ENCODE results near the gene DHH. TPM values are rescaled to one million over a fixed set of nuclear protein-coding genes. Genes with fewer than 3 reads are reported as not detected.

Gene DHH
- total and polyA plus RNA-seq, 9 of the 15 experiments (the other 6 are each of a cell fraction or from before 2014, with no cell fraction given), result 0.07 to 2.6 (median 0.54) TPM

GRCh38 chr12:49130151-49131050, 35.8 kb upstream of the DHH start (continued):
- TF ChIP-seq, protein P1, sequence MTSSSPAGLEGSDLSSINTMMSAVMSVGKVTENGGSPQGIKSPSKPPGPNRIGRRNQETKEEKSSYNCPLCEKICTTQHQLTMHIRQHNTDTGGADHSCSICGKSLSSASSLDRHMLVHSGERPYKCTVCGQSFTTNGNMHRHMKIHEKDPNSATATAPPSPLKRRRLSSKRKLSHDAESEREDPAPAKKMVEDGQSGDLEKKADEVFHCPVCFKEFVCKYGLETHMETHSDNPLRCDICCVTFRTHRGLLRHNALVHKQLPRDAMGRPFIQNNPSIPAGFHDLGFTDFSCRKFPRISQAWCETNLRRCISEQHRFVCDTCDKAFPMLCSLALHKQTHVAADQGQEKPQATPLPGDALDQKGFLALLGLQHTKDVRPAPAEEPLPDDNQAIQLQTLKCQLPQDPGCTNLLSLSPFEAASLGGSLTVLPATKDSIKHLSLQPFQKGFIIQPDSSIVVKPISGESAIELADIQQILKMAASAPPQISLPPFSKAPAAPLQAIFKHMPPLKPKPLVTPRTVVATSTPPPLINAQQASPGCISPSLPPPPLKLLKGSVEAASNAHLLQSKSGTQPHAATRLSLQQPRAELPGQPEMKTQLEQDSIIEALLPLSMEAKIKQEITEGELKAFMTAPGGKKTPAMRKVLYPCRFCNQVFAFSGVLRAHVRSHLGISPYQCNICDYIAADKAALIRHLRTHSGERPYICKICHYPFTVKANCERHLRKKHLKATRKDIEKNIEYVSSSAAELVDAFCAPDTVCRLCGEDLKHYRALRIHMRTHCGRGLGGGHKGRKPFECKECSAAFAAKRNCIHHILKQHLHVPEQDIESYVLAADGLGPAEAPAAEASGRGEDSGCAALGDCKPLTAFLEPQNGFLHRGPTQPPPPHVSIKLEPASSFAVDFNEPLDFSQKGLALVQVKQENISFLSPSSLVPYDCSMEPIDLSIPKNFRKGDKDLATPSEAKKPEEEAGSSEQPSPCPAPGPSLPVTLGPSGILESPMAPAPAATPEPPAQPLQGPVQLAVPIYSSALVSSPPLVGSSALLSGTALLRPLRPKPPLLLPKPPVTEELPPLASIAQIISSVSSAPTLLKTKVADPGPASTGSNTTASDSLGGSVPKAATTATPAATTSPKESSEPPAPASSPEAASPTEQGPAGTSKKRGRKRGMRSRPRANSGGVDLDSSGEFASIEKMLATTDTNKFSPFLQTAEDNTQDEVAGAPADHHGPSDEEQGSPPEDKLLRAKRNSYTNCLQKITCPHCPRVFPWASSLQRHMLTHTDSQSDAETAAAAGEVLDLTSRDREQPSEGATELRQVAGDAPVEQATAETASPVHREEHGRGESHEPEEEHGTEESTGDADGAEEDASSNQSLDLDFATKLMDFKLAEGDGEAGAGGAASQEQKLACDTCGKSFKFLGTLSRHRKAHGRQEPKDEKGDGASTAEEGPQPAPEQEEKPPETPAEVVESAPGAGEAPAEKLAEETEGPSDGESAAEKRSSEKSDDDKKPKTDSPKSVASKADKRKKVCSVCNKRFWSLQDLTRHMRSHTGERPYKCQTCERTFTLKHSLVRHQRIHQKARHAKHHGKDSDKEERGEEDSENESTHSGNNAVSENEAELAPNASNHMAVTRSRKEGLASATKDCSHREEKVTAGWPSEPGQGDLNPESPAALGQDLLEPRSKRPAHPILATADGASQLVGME (CRISPR knock-in tag; IDR thresholded peaks at IDR 0.05), result peak; percentile 17; the same call in 1 of the 2 replicates
- TF ChIP-seq OTX1 (CRISPR knock-in tag; IDR thresholded peaks at IDR 0.05), result no peak
- no peak for TF ChIP-seq ZNF584 (CRISPR knock-in tag; IDR thresholded peaks at IDR 0.05; ENCODE audit: low read depth)
- peak; percentile 84; the same call in 1 of the 2 replicates for TF ChIP-seq ZC3H4 (CRISPR knock-in tag; IDR thresholded peaks at IDR 0.05; ENCODE audit: borderline replicate concordance)
- TF ChIP-seq MTA3 (IDR thresholded peaks at IDR 0.05; ENCODE audit: borderline replicate concordance), result no peak; the same call in none of the 2 replicates
- TF ChIP-seq MEIS2 (IDR thresholded peaks at IDR 0.05; ENCODE audit: partially characterized antibody), result peak; percentile 90
- TF ChIP-seq SIRT6 (IDR thresholded peaks at IDR 0.05; ENCODE audit: low read depth, low read length), result peak; percentile 17
- TF ChIP-seq MAFG (tag; conservative IDR thresholded peaks at IDR 0.05), result peak; percentile 64
- TF ChIP-seq DPF2 (IDR thresholded peaks at IDR 0.05), result peak; percentile 60; the same call in 1 of the 2 replicates
- TF ChIP-seq GTF2F1 (IDR thresholded peaks at IDR 0.05; ENCODE audit: low read depth, low read length), result no peak
- TF ChIP-seq CREM (IDR thresholded peaks at IDR 0.05; ENCODE audit: low read depth), result peak; percentile 82
- no peak for TF ChIP-seq ZNF398 (CRISPR knock-in tag; IDR thresholded peaks at IDR 0.05)
- no peak for TF ChIP-seq ZNF507 (tag; conservative IDR thresholded peaks at IDR 0.05)
- TF ChIP-seq NR2C2 (CRISPR knock-in tag; IDR thresholded peaks at IDR 0.05), result peak; percentile 40
- peak; percentile 80 for TF ChIP-seq NR2C2 (tag; IDR thresholded peaks at IDR 0.05)
- TF ChIP-seq SOX6 (IDR thresholded peaks at IDR 0.05), result peak; percentile 50
- no peak for TF ChIP-seq ARHGAP35 (IDR thresholded peaks at IDR 0.05; ENCODE audit: partially characterized antibody)
- TF ChIP-seq HDGF (IDR thresholded peaks at IDR 0.05), result peak; percentile 88; the same call in 1 of the 2 replicates
- peak; percentile 49; the same call in 1 of the 2 replicates for TF ChIP-seq MAFK (IDR thresholded peaks at IDR 0.05; ENCODE audit: low read length)
- TF ChIP-seq KAT2B (IDR thresholded peaks at IDR 0.05; ENCODE audit: low read depth, low read length), result peak; percentile 49
- 0 out of 2 replicates have a peak, but pooled peaks have one; percentile 37 for TF ChIP-seq BCL6 (CRISPR knock-in tag; IDR thresholded peaks at IDR 0.05)
